Subcutaneous adipose tissue (tissue), 4 donors: Measurements from ENCODE around the gene DAAM1. TPM values are rescaled to one million over a fixed set of nuclear protein-coding genes. Genes with fewer than 3 reads are reported as not detected.

Source experiments
- total RNA-seq, 4 donors: library from RNA; depleted of rRNA; stranded (reverse); fragments of >200 nt; gene quantifications; one replicate each; pipeline ENCODE4 v1.1.0, GENCODE V29; 2016
- TF ChIP-seq, protein P1 (sequence below): fragments of 450-650 bp; IDR thresholded peaks from one replicate; pipeline ENCODE4 v1.5.1; 2016; ENCODE audit warnings: low read depth, mild to moderate bottlenecking, control low read depth, antibody characterized with exemption, moderate library complexity

DAAM1 gene
- total RNA-seq, 4 donors from 2014 or later: 42.3 to 98.0 (median 59.0) TPM

DNA sequence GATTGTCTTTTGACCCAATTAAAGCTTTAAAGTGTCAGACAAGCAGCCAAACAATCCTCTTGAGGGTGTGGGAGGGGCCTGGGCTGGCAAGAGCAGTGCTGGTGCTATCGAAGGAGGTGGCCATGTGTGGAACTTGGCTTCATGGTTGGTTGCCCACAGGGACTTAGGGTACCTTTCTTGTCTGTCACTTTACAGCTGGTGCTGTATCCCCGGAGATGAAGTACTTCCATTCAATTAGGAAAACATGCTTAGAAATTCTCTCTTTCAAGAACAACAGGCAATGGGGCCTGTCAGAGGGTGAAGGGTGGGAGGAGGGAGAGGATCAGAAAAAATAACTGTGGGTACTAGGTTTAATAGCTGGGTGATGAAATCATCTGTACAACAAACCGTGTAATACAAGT is 86.5 kb downstream of the DAAM1 start:
- TF ChIP-seq, protein P1, sequence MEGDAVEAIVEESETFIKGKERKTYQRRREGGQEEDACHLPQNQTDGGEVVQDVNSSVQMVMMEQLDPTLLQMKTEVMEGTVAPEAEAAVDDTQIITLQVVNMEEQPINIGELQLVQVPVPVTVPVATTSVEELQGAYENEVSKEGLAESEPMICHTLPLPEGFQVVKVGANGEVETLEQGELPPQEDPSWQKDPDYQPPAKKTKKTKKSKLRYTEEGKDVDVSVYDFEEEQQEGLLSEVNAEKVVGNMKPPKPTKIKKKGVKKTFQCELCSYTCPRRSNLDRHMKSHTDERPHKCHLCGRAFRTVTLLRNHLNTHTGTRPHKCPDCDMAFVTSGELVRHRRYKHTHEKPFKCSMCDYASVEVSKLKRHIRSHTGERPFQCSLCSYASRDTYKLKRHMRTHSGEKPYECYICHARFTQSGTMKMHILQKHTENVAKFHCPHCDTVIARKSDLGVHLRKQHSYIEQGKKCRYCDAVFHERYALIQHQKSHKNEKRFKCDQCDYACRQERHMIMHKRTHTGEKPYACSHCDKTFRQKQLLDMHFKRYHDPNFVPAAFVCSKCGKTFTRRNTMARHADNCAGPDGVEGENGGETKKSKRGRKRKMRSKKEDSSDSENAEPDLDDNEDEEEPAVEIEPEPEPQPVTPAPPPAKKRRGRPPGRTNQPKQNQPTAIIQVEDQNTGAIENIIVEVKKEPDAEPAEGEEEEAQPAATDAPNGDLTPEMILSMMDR: no peak

DNA sequence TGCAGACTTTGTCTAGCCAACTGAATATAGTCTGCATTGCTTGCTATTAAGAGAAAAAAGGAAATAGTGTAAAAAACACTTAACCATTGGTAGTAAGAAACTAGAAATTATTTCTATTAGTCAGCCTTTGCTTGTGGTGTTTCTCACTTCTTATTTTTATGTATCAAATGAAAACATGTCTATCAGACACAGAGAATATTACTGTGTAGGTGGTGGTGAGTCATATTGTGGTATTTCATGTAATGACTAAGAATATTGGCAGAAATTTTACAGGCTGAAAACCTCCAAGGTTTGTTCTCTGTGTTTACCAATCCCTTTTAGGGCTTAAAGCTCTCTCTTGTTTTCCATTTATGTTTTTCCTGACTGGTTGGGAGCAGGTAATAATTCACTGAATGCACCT is 87.2 kb downstream of the DAAM1 start:
- TF ChIP-seq, protein P1: no peak

DNA sequence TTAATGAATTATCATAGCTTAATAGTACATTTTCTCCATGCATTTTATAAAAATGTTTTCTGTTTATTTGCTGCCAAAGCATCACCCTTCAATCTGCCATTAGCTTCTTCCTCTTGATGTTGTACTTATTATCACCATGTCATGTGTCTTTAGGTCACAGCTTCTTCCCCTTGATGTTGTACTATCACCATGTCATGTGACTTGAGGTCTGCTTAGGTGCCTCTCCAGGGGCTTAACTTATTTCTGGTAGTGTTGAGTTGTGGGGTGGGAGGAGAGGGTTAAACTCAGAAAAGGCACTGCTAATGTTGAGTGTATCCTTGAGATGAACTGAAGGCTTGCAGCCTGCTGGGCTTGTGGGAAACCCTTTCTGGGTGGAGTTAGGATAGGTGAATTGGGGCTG is 87.8 kb downstream of the DAAM1 start:
- TF ChIP-seq, protein P1: no peak

DNA sequence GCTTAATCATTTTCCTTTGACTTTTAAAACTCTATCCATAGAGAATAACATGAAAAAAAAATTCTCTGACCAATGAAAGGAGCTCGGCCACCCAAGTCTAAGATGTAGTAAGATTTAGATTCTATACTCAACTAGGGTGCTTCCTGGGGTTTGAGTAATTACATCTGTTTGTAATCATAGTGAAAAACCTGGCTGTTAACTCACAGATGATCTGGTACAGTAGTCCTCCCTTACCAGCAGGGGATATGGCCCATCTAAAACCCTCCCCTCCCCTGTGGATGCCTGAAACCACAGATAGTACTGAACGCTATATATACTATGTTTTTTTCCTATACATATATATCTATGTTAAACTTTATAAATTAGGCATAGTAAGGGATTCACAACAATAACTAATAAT is 89.2 kb downstream of the DAAM1 start:
- TF ChIP-seq, protein P1: no peak

DNA sequence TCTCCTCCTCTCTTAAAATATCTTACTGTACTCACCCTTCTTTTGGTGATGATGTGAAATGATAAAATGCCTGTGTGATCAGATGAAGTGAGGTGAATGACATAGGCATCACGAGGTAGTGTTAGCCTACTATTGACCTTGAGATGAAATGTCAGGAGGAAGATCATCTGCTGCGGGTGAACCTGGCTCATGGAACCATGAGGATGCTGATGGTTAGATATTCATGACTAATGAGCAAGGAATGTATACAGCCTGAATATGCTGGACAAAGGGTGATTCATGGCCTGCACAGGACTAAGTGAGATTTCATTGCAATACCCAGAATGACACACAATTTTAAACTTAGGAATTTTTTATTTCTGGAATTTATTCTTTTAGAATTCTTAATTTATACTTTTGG is 89.6 kb downstream of the DAAM1 start:
- TF ChIP-seq, protein P1: no peak

DNA sequence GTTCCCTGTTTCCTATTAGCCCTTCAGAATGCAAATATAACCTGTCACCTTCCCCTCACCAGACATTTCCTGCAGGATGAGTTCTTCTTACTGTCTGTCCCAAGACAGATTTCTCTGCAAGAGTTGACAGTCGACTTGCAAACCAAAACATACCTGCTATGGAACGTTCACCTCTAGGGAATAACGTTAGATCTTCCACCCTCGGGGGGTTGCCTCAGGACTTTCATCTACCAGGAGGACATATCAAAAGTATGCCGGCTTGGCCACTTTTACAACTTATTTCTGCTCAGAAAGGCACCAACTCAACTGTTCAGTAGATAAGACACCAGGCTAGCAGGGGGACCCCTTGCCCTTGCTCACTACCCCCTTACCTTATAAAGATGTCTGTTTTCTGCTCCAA is 92.5 kb downstream of the DAAM1 start:
- TF ChIP-seq, protein P1: no peak

DNA sequence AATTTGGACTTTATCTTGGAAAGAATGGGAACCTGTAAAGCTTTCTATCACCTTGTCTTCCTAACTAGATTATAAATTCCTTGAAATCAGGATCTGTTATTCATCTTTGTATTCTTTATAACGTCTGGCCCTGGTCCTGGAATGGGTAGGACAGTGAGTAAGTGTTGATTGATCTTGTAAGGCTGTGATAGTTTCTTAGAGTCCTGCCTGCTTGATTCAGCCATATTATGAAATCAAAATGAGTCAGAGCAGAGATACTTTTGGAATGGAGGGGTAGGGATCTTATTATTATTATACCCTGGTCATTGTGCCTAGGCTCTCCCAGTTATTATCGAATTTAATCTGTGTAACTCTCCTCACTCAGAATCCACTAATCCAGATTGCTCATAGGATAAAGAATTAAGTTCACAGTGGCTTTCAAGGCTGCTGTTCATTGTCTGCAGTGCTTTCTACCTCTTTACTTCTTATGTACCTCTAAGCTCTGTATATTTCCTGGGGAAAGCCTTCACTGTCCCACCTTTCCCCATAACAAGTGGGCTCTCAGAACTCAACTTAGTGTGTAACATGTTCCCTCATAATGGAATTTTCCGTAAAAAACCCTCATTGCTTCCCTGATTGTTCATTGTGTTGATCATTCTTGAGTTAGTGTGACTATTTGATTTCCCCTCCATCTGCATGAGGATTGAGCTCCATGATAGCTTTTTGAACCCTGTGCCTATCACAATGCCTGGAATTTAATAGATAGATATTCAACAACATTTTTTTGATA is 93.3 kb downstream of the DAAM1 start:
- TF ChIP-seq, protein P1: no peak
